HCT116 (cell line): ENCODE results near the gene ABCB10. TPM values are rescaled to one million over a fixed set of nuclear protein-coding genes. Genes with fewer than 3 reads are reported as not detected.

Experiments used
- ATAC-seq: fragments of 200-7000 bp; cut with Tn5 transposase; 2 replicates; pipeline ENCODE4 v1.9.1; 2020; ENCODE audit warnings: mild to moderate bottlenecking, moderate library complexity
- BruUV-seq: library from RNA; stranded (reverse); fragments of 400-500 nt; replicated peaks from 2 replicates; lab custom pipeline; 2021; lab: Mats Ljungman, UMichigan
- CTCF ChIA-PET: fragments of 300-600 bp; sonication (Branson Sonifier 250); formaldehyde crosslinking; loops from one replicate; lab custom pipeline; 2021; ENCODE audit warnings: antibody characterized with exemption; lab: Charles Lee
- POLR2A ChIA-PET: fragments of 300-600, 350-600 bp; sonication (Branson Sonifier 250); formaldehyde crosslinking; loops from one replicate; lab custom pipeline; 2021; ENCODE audit warnings: antibody characterized with exemption; lab: Charles Lee
- RAD21 ChIA-PET, 2 experiments: fragments of 300-600 bp; sonication (Branson Sonifier 250); formaldehyde crosslinking; loops; one replicate each; lab custom pipeline; 2023; ENCODE audit warnings: low total read pairs in 2 of 2; ENCODE audit not compliant: uncharacterized antibody in 2 of 2, unreplicated experiment in 2 of 2, low non-redundant PET in 1 of 2; lab: Charles Lee
- DNase-seq: peaks from one replicate; pipeline ENCODE4 v3.0.0-alpha.2; 2010; ENCODE audit warnings: low read depth, low spot score
- H2AFZ ChIP-seq: fragments of 200-600 bp; shearing (Covaris generic), sonication (generic); 2 replicates; pipeline ENCODE4 v1.6.1; 2017; ENCODE audit warnings: low read depth, mixed run types, mixed read lengths, antibody characterized with exemption, low read length; ENCODE audit not compliant: poor library complexity, severe bottlenecking
- H3K27ac ChIP-seq: 2 replicates; pipeline ENCODE4 v1.5.1; 2012; ENCODE audit warnings: low read depth, low read length
- H3K27me3 ChIP-seq: fragments of 200-600 bp; sonication (generic); 2 replicates; pipeline ENCODE4 v1.6.1; 2016; ENCODE audit warnings: mixed run types, low read length, mixed read lengths; ENCODE audit not compliant: insufficient read depth
- H3K36me3 ChIP-seq, 2 experiments: fragments of 200-500 bp in 1 of 2; fragments of 200-600 bp in 1 of 2; sonication (Bioruptor generic) in 1 of 2; sonication (generic) in 1 of 2; 2 replicates each; pipeline versions ENCODE4 v1.5.1 to v1.6.1; 2014 to 2016; ENCODE audit warnings: low read length in 2 of 2, inconsistent platforms in 1 of 2, mixed read lengths in 1 of 2, mixed run types in 1 of 2; ENCODE audit not compliant: insufficient read depth in 2 of 2, control insufficient read depth in 1 of 2
- H3K4me1 ChIP-seq, 2 experiments: fragments of 200-600 bp in 1 of 2; sonication (generic) in 1 of 2; 2 replicates each; pipeline versions ENCODE4 v1.5.1 to v1.6.1; 2012 to 2017; ENCODE audit warnings: low read length in 2 of 2, inconsistent platforms in 1 of 2, mild to moderate bottlenecking in 1 of 2, mixed read lengths in 1 of 2, mixed run types in 1 of 2, moderate library complexity in 1 of 2; ENCODE audit not compliant: insufficient read depth in 2 of 2, control insufficient read depth in 1 of 2
- H3K4me2 ChIP-seq: fragments of 200-600 bp; sonication (generic); 2 replicates; pipeline ENCODE4 v1.6.1; 2017; ENCODE audit warnings: mixed run types, low read length, mixed read lengths
- H3K4me3 ChIP-seq, 2 experiments: fragments of 200-600 bp in 1 of 2; sonication (generic) in 1 of 2; replicated peaks in 1 of 2; 2 replicates each; pipeline ENCODE4 v1.5.1; 2011 to 2016; ENCODE audit warnings: low read length in 2 of 2, control low read depth in 1 of 2, low read depth in 1 of 2, mild to moderate bottlenecking in 1 of 2, mixed read lengths in 1 of 2, mixed run types in 1 of 2
- H3K79me2 ChIP-seq: fragments of 200-600 bp; sonication (generic); 2 replicates; pipeline ENCODE4 v1.6.1; 2017; ENCODE audit warnings: mild to moderate bottlenecking, mixed run types, low read length, moderate library complexity, mixed read lengths; ENCODE audit not compliant: insufficient read depth
- H3K9ac ChIP-seq: fragments of 200-600 bp; sonication (generic); 2 replicates; pipeline ENCODE4 v1.6.1; 2016; ENCODE audit warnings: low read length, mixed read lengths
- H3K9me2 ChIP-seq: fragments of 200-600 bp; sonication (generic), shearing (Covaris generic); 2 replicates; pipeline ENCODE4 v1.6.1; 2017; ENCODE audit warnings: mixed run types, mild to moderate bottlenecking, moderate library complexity; ENCODE audit not compliant: insufficient read depth
- H3K9me3 ChIP-seq, 2 experiments: fragments of 200-500 bp in 1 of 2; fragments of 200-600 bp in 1 of 2; sonication (Bioruptor generic) in 1 of 2; sonication (generic) in 1 of 2; 2 replicates each; pipeline ENCODE4 v1.6.1; 2014 to 2017; ENCODE audit warnings: low read length in 2 of 2, mixed read lengths in 2 of 2, inconsistent platforms in 1 of 2, low read depth in 1 of 2, mild to moderate bottlenecking in 1 of 2, mixed run types in 1 of 2, moderate library complexity in 1 of 2; ENCODE audit not compliant: control insufficient read depth in 1 of 2, insufficient read depth in 1 of 2
- H4K20me1 ChIP-seq: fragments of 200-600 bp; sonication (generic), shearing (Covaris generic); 2 replicates; pipeline ENCODE4 v1.6.1; 2017; ENCODE audit warnings: mixed run types, mild to moderate bottlenecking, moderate library complexity; ENCODE audit not compliant: insufficient read depth
- ATF3 ChIP-seq: IDR thresholded peaks from 2 replicates; pipeline ENCODE4 v1.6.1; 2012
- CEBPB ChIP-seq: IDR thresholded peaks from 2 replicates; pipeline ENCODE4 v1.6.1; 2012; ENCODE audit warnings: low read depth
- ELF1 ChIP-seq: IDR thresholded peaks from 2 replicates; pipeline ENCODE4 v1.6.1; 2012; ENCODE audit warnings: low read depth, borderline replicate concordance
- EZH2 ChIP-seq: fragments of 200-600 bp; sonication (generic); IDR thresholded peaks from 2 replicates; pipeline ENCODE4 v1.6.1; 2017; ENCODE audit warnings: antibody characterized with exemption, mixed run types
- EZH2phosphoT487 ChIP-seq: fragments of 200-600 bp; IDR thresholded peaks from 2 replicates; pipeline ENCODE4 v1.6.1; 2018; ENCODE audit warnings: antibody characterized with exemption, borderline replicate concordance
- FOSL1 ChIP-seq: IDR thresholded peaks from 2 replicates; pipeline ENCODE4 v1.6.1; 2012; ENCODE audit warnings: low read depth
- POLR2A ChIP-seq: IDR thresholded peaks from 2 replicates; pipeline ENCODE4 v1.7.0; 2011; ENCODE audit warnings: borderline replicate concordance; ENCODE audit not compliant: insufficient read depth, insufficient read length; ENCODE audit errors: extremely low read depth
- POLR2AphosphoS5 ChIP-seq: IDR thresholded peaks from 2 replicates; pipeline ENCODE4 v1.6.1; 2011; ENCODE audit warnings: mild to moderate bottlenecking, low read depth, low read length, moderate library complexity
- RAD21 ChIP-seq: IDR thresholded peaks from 2 replicates; pipeline ENCODE4 v1.6.1; 2012; ENCODE audit warnings: low read depth, mild to moderate bottlenecking
- REST ChIP-seq: IDR thresholded peaks from 2 replicates; pipeline ENCODE4 v1.6.1; 2012; ENCODE audit warnings: low read depth
- SIN3A ChIP-seq: IDR thresholded peaks from 2 replicates; pipeline ENCODE4 v1.6.1; 2012; ENCODE audit warnings: low read depth
- SP1 ChIP-seq: IDR thresholded peaks from 2 replicates; pipeline ENCODE4 v1.6.1; 2012; ENCODE audit warnings: low read depth
- YY1 ChIP-seq: IDR thresholded peaks from 2 replicates; pipeline ENCODE4 v1.6.1; 2011; ENCODE audit warnings: low read length, low read depth, moderate library complexity, mild to moderate bottlenecking; ENCODE audit not compliant: insufficient replicate concordance; ENCODE audit errors: extremely low read depth
- ZBTB33 ChIP-seq: IDR thresholded peaks from 2 replicates; pipeline ENCODE4 v1.6.1; 2011; ENCODE audit warnings: mild to moderate bottlenecking, low read length, moderate library complexity; ENCODE audit not compliant: insufficient replicate concordance; ENCODE audit errors: extremely low read depth
- ZFX ChIP-seq: fragments of 450-650 bp; IDR thresholded peaks from 2 replicates; pipeline ENCODE4 v1.6.1; 2017
- ZNF274 ChIP-seq: fragments of 200-500 bp; sonication (Bioruptor generic); IDR thresholded peaks from 2 replicates; pipeline ENCODE4 v1.6.1; 2014; ENCODE audit warnings: mild to moderate bottlenecking, low read depth, low read length, inconsistent platforms
- intact Hi-C: fragments of 100-400 bp; cut with micrococcal nuclease; formaldehyde crosslinking; loops from 2 replicates; pipeline ENCODE4 v1.10.0; 2022
- total RNA-seq: library from RNA; stranded (reverse); gene quantifications from one replicate; pipeline ENCODE4 v1.2.1, GENCODE V29; 2021; ENCODE audit not compliant: unreplicated experiment
- TF ChIP-seq, protein P1 (sequence below): IDR thresholded peaks from 2 replicates; pipeline ENCODE4 v1.6.1; 2012

ABCB10 gene
- total RNA-seq, 1 experiment from 2014 or later, result 20.3 TPM

DNA sequence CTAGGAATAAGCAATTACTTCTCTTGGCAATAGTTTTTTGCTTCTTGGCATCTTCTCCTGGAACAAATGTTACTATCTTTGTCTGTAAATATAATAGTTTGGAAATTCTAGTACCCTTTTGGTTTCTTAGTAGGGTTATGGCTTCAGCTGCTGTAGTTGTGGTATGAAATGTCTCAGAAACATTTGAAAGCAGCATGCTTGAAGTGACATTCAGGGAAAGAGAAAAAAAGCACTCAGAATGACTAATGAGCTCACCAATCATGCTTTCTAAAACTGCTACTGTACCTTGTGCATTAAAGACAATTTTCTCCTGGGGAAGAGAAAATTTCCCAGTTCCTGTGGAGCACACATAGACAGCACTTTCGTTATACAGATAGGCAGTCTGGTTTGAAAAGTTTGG lies 71.3 kb downstream of the ABCB10 start:
- Histone ChIP-seq H3K36me3 (peaks cover 24 to 36% of the 10 kb centered on the region in 2 experiments), H3K79me2 (no peaks in the 10 kb centered on the region), H3K9ac (no peak overlapping the region), H3K4me3 (no peak overlapping the region), H3K9me3 (no peaks in the 10 kb centered on the region), H2AFZ (no peak overlapping the region), H3K27me3 (no peaks in the 10 kb centered on the region), H3K9me2 (no peaks in the 10 kb centered on the region), H3K4me1 (no peaks in the 10 kb centered on the region), H3K27ac (no peak overlapping the region), H4K20me1 (no peaks in the 10 kb centered on the region), H3K4me2 (no peak overlapping the region)
- no peak for ATAC-seq
- DNase-seq, result no peak
- TF ChIP-seq ELF1 (no peak), ATF3 (no peak), YY1 (no peak), SP1 (no peak)
- intact Hi-C loops, result loop anchor here (10.0 kb wide), 1 partner anchor 792 kb away; no protein-coding TSS in a partner anchor
- no TSS peak for BruUV-seq
- ChIA-PET POLR2A (no interaction called here), CTCF (interaction anchor here (1.6 kb wide), 1 partner anchor 233 kb away, joined by 4 read pairs; no protein-coding TSS in a partner anchor), RAD21 (no interaction called here)

- Histone ChIP-seq H3K4me2 (no peak overlapping the region), H4K20me1 (no peaks in the 10 kb centered on the region), H3K9ac (no peak overlapping the region), H3K27me3 (no peaks in the 10 kb centered on the region), H3K9me3 (no peaks in the 10 kb centered on the region), H3K36me3 (peaks cover 26 to 42% of the 10 kb centered on the region in 2 experiments), H3K79me2 (peaks cover 4% of the 10 kb centered on the region; the same call in 1 of the 2 replicates), H3K9me2 (no peaks in the 10 kb centered on the region), H3K27ac (no peak overlapping the region), H2AFZ (no peak overlapping the region), H3K4me1 (no peaks in the 10 kb centered on the region), H3K4me3 (no peak overlapping the region)
- no peak for DNase-seq
- CTCF ChIA-PET, result no interaction called here
- no TSS peak for BruUV-seq
- POLR2A ChIA-PET, result no interaction called here
- ATAC-seq, result no peak
- intact Hi-C loops, result loop anchor here (10.0 kb wide), 1 partner anchor 791 kb away; no protein-coding TSS in a partner anchor
- RAD21 ChIA-PET, result no interaction called here
- no peak for TF ChIP-seq RAD21
- TF ChIP-seq POLR2A, result no peak
- no peak for TF ChIP-seq ZNF274
- TF ChIP-seq, protein P1, sequence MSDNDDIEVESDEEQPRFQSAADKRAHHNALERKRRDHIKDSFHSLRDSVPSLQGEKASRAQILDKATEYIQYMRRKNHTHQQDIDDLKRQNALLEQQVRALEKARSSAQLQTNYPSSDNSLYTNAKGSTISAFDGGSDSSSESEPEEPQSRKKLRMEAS, result no peak
- TF ChIP-seq POLR2AphosphoS5, result no peak
- TF ChIP-seq SIN3A, result no peak
- TF ChIP-seq EZH2phosphoT487, result no peak
- TF ChIP-seq ZBTB33, result no peak
- TF ChIP-seq ZFX, result no peak
- no peak for TF ChIP-seq EZH2
- TF ChIP-seq REST, result no peak
- no peak for TF ChIP-seq CEBPB
- no peak for TF ChIP-seq FOSL1
These were observed 73.2 kb downstream of the ABCB10 start for GRCh38 chr1:229485318-229485717.
